SK-N-SH treated with all-trans-retinoic acid at 6 μM for 48 hours (cell line): ENCODE measurements around the gene NEAT1.

Source experiments
- ARNTL ChIP-seq: fragments of 450-650 bp; formaldehyde crosslinking; IDR thresholded peaks from 2 replicates; pipeline ENCODE4 v1.5.0; 2020; ENCODE audit warnings: low read depth, mild to moderate bottlenecking, moderate library complexity, borderline replicate concordance
- BACH2 ChIP-seq: fragments of 250-450 bp; sonication (Bioruptor Pico); IDR thresholded peaks from 2 replicates; pipeline ENCODE4 v1.9.0; 2021; ENCODE audit warnings: mild to moderate bottlenecking, borderline replicate concordance
- CSDC2 ChIP-seq: fragments of 250-450 bp; sonication (Bioruptor Pico); IDR thresholded peaks from 2 replicates; pipeline ENCODE4 v1.5.0; 2020; ENCODE audit warnings: mild to moderate bottlenecking, moderate library complexity
- GLIS3 ChIP-seq: fragments of 250-450 bp; sonication (Bioruptor Pico); IDR thresholded peaks from 2 replicates; pipeline ENCODE4 v1.5.0; 2020; ENCODE audit warnings: mild to moderate bottlenecking, moderate library complexity
- OSR1 ChIP-seq: fragments of 250-450 bp; sonication (Bioruptor Pico); IDR thresholded peaks from 2 replicates; pipeline ENCODE4 v1.8.0; 2022; ENCODE audit warnings: moderate library complexity, mild to moderate bottlenecking, inconsistent platforms
- RARB ChIP-seq: fragments of 250-450 bp; sonication (Bioruptor Pico); IDR thresholded peaks from 2 replicates; pipeline ENCODE4 v1.8.0; 2021; ENCODE audit warnings: mild to moderate bottlenecking, moderate library complexity
- TOX ChIP-seq: fragments of 250-450 bp; sonication (Bioruptor Pico); IDR thresholded peaks from 2 replicates; pipeline ENCODE4 v1.8.0; 2021; ENCODE audit warnings: mild to moderate bottlenecking, moderate library complexity, borderline replicate concordance
- ZC3H10 ChIP-seq: fragments of 250-450 bp; sonication (Bioruptor Pico); IDR thresholded peaks from 2 replicates; pipeline ENCODE4 v1.5.1; 2021; ENCODE audit warnings: mild to moderate bottlenecking, moderate library complexity
- ZFP30 ChIP-seq: fragments of 450-650 bp; formaldehyde crosslinking; IDR thresholded peaks from 2 replicates; pipeline ENCODE4 v1.5.0; 2022; ENCODE audit warnings: mild to moderate bottlenecking, moderate library complexity
- ZNF565 ChIP-seq: fragments of 450-650 bp; formaldehyde crosslinking; conservative IDR thresholded peaks from 2 replicates; pipeline ENCODE4 v1.5.0; 2020; ENCODE audit warnings: low read depth, mild to moderate bottlenecking, moderate library complexity
- ZNF70 ChIP-seq: fragments of 450-650 bp; formaldehyde crosslinking; IDR thresholded peaks from 2 replicates; pipeline ENCODE4 v1.5.0; 2020; ENCODE audit warnings: mild to moderate bottlenecking, moderate library complexity
- TF ChIP-seq, protein P1 (sequence below): fragments of 250-450 bp; sonication (Bioruptor Pico); IDR thresholded peaks from 2 replicates; pipeline ENCODE4 v1.5.1; 2021; ENCODE audit warnings: mild to moderate bottlenecking, moderate library complexity
- TF ChIP-seq, protein P2 (sequence below): fragments of 250-450 bp; sonication (Bioruptor Pico); IDR thresholded peaks from 2 replicates; pipeline ENCODE4 v1.8.0; 2020; ENCODE audit warnings: mild to moderate bottlenecking, moderate library complexity, borderline replicate concordance
- TF ChIP-seq, protein P3 (sequence below): fragments of 250-450 bp; sonication (Bioruptor Pico); IDR thresholded peaks from 2 replicates; pipeline ENCODE4 v1.5.1; 2020; ENCODE audit warnings: low read depth, mild to moderate bottlenecking, moderate library complexity

DNA sequence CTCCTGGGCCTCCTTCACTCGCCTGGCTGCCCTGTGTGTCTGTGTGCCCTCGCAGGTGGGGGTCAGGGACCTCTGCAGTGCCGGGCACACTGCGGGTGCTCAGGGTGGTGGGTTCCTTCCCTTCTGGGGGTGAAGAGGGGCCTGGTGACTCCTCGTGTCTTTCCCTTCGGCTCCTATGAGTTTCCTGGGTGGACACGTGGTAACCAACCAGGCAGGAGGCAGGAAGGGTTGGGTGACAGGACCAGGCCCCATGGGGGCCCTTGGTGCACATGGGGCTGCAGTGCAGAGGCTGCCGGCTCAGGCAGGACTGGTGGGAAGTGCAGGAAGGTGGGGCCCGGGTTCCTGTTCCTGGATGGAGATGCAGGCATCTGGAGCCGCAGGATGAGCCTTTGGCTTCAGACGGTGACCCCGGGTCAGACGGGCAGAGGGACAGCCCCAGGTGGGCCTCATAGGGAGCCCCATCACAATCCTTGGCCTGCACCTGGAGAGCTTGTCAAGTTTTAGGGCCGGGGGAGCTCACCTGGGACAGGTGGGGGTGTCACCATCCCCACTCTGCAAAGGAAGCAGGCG is 26.6 kb upstream of the NEAT1 start:
- TF ChIP-seq OSR1 (CRISPR knock-in tag) (no peak), ZFP30 (CRISPR knock-in tag) (no peak), BACH2 (CRISPR knock-in tag) (no peak), ZNF70 (CRISPR knock-in tag) (no peak), CSDC2 (CRISPR knock-in tag) (no peak), ARNTL (no peak), GLIS3 (CRISPR knock-in tag) (no peak), TOX (CRISPR knock-in tag) (no peak), RARB (CRISPR knock-in tag) (no peak), ZC3H10 (CRISPR knock-in tag) (no peak), ZNF565 (no peak)
- TF ChIP-seq, protein P1, sequence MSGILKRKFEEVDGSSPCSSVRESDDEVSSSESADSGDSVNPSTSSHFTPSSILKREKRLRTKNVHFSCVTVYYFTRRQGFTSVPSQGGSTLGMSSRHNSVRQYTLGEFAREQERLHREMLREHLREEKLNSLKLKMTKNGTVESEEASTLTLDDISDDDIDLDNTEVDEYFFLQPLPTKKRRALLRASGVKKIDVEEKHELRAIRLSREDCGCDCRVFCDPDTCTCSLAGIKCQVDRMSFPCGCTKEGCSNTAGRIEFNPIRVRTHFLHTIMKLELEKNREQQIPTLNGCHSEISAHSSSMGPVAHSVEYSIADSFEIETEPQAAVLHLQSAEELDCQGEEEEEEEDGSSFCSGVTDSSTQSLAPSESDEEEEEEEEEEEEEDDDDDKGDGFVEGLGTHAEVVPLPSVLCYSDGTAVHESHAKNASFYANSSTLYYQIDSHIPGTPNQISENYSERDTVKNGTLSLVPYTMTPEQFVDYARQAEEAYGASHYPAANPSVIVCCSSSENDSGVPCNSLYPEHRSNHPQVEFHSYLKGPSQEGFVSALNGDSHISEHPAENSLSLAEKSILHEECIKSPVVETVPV (CRISPR knock-in tag), result no peak
- TF ChIP-seq, protein P2, sequence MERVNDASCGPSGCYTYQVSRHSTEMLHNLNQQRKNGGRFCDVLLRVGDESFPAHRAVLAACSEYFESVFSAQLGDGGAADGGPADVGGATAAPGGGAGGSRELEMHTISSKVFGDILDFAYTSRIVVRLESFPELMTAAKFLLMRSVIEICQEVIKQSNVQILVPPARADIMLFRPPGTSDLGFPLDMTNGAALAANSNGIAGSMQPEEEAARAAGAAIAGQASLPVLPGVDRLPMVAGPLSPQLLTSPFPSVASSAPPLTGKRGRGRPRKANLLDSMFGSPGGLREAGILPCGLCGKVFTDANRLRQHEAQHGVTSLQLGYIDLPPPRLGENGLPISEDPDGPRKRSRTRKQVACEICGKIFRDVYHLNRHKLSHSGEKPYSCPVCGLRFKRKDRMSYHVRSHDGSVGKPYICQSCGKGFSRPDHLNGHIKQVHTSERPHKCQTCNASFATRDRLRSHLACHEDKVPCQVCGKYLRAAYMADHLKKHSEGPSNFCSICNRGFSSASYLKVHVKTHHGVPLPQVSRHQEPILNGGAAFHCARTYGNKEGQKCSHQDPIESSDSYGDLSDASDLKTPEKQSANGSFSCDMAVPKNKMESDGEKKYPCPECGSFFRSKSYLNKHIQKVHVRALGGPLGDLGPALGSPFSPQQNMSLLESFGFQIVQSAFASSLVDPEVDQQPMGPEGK (CRISPR knock-in tag), result no peak
- TF ChIP-seq, protein P3, sequence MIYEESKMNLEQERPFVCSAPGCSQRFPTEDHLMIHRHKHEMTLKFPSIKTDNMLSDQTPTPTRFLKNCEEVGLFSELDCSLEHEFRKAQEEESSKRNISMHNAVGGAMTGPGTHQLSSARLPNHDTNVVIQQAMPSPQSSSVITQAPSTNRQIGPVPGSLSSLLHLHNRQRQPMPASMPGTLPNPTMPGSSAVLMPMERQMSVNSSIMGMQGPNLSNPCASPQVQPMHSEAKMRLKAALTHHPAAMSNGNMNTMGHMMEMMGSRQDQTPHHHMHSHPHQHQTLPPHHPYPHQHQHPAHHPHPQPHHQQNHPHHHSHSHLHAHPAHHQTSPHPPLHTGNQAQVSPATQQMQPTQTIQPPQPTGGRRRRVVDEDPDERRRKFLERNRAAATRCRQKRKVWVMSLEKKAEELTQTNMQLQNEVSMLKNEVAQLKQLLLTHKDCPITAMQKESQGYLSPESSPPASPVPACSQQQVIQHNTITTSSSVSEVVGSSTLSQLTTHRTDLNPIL (CRISPR knock-in tag), result no peak
